NCI-H146 treated with DMSO at 0.1 percent for 48 hours (cell line): ENCODE measurements around the gene NTM.
A peak's percentile ranks its signal among the peaks of the same experiment; 100 is the strongest.
"Not testable (repeated sequence)": the region's sequence is repeated elsewhere in the genome, so short reads cannot be mapped to it uniquely, and the experiment has no call there.

Experiments
- DNase-seq: peaks from one replicate; lab custom pipeline; 2025; ENCODE audit not compliant: unreplicated experiment; lab: John Stamatoyannopoulos, UW

NTM gene

GRCh38 chr11:132315696-132316095 lies 945.3 kb downstream of the NTM start:
- no peak for DNase-seq

GRCh38 chr11:132318421-132319157 lies 948.2 kb downstream of the NTM start:
- no peak for DNase-seq

GRCh38 chr11:132319419-132319818 lies 949.0 kb downstream of the NTM start:
- DNase-seq = not testable (repeated sequence)

- no peak for DNase-seq
These were observed 960.1 kb downstream of the NTM start for GRCh38 chr11:132330515-132330914.

- peak; percentile 91 for DNase-seq
These were observed 962.1 kb downstream of the NTM start for GRCh38 chr11:132332521-132332920.

- DNase-seq = no peak
These were observed 964.4 kb downstream of the NTM start for GRCh38 chr11:132334769-132335280.

GRCh38 chr11:132335311-132335710 lies 964.9 kb downstream of the NTM start:
- DNase-seq = no peak

GRCh38 chr11:132336781-132337535 lies 966.5 kb downstream of the NTM start:
- DNase-seq = no peak

- DNase-seq = no peak
These were observed 967.5 kb downstream of the NTM start for GRCh38 chr11:132337819-132338416.

- DNase-seq = no peak
These were observed 972.0 kb downstream of the NTM start for GRCh38 chr11:132342408-132342807.

GRCh38 chr11:132343445-132344175 lies 973.2 kb downstream of the NTM start:
- no peak for DNase-seq

GRCh38 chr11:132346558-132347148 lies 976.2 kb downstream of the NTM start:
- no peak for DNase-seq

GRCh38 chr11:132347156-132348090 lies 977.0 kb downstream of the NTM start:
- DNase-seq = no peak

GRCh38 chr11:132349811-132350733 lies 979.7 kb downstream of the NTM start:
- DNase-seq = no peak

- DNase-seq = no peak
These were observed 980.6 kb downstream of the NTM start for GRCh38 chr11:132351050-132351449.

- DNase-seq = no peak
These were observed 982.1 kb downstream of the NTM start for GRCh38 chr11:132352497-132352896.

- DNase-seq = no peak
These were observed 982.8 kb downstream of the NTM start for GRCh38 chr11:132353255-132353654.

- DNase-seq = no peak
These were observed 987.6 kb downstream of the NTM start for GRCh38 chr11:132357811-132358572.
